Right kidney (tissue), 1 donor: ENCODE results near the gene SOCS1.
"Not testable (repeated sequence)": the region's sequence is repeated elsewhere in the genome, so short reads cannot be mapped to it uniquely, and the experiment has no call there.

Source experiments
- DNase-seq: peaks from one replicate; pipeline ENCODE4 v3.0.0-alpha.2; 2016

Gene SOCS1

DNA sequence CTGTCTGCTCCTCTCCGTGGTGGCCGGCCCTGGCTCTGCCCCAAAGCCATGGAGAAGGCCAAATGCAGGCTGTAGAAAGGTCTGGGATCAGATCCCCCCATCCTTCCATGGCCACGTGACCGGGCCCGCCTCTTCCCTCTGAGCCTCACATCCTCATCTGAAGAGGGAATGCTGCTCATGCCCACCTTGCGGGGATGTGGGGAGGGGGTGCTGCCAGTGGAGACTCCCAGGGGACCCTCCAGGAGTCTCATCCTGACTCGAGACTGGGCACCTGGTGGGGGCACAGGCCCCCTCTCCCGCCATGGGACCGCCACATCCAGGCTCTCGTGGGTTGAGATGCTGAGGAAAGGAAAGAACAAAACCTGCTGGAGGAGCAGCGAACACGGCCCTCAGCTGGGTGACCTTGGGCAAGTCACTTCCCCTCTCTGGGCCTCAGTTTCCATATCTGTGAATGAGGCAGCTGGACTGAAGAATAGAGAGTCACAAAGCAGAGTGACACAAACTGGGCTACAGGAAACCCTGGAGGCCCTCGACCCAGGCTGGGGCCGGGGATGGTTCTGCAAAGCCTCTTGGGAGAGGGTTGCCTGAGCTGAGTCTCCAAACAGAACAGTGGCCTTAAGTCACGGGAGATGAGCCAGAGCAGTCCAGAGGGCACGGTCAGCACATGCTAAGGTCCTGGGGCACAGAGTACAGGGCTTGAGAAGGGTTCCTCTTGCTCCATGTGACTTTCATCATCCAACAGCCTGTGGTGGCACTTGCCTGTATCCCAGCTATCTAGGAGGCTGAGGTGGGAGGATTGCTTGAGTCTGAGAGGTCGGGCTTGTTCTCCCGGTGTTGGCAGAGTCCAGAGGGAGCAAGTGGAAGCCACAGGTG, 30.1 kb downstream of the SOCS1 start:
- DNase-seq, result no peak

DNA sequence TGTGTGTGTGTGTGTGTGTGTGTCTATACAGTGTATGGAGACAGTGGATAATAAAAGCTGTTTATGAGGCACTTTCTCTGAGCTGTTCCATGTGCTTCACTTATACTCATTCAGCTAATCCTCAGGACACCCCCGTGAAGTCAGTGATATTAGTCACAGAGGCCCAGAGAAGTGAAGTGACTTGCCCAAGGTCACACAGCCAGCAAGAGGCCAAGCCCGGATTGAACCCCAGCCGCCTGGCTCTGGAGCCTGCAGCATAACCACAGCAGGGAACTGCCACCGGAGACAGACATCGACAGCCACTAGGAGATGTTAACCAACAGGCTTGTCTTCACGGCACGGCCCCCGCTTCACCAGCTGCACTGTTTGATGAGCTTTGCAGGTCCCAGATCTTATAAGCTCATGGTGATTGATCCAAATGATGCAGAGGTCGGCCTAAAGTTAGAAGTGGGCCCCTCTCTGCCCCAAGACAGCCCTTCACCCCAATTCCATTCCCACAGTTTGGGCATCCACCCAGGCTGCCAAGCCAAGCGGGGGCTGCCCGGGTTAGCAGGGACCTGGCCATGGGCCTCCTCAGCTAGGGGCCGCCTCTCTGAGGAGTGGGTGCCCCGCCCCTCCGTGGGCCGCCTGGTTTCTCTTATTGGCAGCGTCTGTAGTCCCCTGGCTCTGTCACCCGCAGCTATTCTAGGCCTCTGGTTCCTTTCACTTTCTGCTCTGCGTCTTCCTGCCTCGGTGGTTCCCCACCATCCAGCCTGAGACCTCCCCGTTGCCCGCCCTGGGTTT, 30.9 kb downstream of the SOCS1 start:
- no peak for DNase-seq

DNA sequence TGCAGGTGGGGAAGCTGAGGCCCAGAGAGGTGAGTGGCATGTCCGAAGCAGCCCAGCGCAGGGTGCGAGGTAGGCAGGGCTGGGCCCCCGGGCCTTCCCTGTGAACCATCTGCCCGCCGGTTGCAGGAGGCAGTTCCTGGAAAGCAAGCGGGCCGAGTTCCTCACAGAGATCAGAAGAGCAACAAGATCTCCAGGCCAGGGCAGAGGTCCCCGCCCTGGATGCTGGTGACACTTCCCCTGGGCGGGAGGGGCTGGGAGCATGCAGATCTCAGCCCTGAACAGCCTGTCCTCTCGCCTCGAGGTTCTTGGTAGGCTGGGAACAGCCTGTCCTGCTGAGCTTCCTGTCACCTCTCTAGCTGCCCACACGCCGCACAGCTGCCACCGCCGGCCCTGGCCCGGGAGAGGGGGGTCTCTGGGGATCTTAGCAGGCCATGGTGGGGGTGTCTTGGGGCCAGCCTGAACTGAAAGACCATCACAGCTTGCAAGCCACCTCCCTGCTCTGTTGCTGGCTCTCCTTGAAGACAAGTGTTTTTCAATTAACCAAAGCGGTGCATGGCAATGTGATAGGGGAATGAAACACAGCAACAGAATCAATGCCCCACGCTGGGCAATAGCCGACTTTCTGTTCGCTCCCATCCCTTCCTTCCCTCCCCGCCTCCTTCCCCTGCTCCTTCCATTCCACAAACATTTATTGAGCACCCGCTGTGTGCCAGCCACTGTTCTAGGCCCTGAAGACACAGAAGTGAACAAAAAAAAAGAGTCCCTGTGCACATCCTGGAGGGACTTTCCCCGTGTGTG, 31.7 kb downstream of the SOCS1 start:
- DNase-seq, result no peak

DNA sequence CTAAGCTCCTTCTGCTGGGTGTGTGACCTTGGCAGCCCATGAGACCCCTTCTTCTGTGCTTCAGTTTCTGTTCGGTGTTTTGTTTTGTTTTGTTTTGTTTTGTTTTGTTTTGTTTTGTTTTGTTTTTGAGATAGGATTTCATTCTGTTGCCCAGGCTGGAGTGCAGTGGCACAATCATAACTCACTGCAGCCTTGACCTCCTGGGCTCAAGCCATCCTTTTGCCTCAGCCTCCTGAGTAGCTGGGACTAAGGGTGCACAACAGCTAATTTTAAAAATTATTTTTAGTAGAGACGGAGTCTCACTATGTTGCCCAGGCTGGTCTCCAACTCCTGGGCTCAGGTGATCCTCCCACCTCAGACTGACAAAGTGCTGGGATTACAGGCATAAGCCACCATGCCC, 35.5 kb downstream of the SOCS1 start:
- not testable (repeated sequence) for DNase-seq

DNA sequence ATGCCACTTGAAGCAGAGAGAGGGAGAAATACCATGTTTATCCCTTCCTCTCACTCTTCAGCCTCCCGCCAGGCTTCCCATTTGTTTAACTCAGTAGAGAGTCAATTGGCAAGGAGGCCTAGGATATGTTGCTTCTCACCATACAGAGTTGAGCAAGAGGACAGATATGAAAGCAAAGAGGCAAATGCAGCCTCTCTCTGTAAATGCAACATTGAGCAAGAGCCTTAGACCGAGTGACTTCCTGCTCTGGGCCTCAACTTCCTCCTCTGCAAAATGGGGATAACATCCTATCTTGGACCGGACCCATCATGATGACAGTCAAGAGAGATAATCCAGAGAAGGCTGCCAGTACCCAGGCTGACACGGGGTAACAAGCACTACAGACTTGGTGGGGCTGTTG, 36.8 kb downstream of the SOCS1 start:
- no peak for DNase-seq

DNA sequence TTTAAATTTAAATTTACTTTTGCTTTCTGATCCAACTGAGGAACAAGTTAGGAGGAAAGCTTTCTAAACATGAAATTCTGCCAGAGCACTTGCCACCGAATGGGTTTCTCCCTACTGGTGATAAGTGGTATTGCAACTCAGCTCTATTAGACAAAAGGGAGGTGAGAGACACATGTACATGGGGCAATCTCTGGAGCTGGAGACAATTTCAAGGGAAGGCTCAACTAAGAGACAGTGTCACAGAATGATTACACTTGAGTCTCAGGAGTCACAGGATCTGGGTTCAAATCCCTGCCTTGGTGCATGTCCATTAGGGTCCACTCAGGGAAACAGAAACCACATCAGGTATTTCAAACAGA, 37.4 kb downstream of the SOCS1 start:
- DNase-seq, result no peak

DNA sequence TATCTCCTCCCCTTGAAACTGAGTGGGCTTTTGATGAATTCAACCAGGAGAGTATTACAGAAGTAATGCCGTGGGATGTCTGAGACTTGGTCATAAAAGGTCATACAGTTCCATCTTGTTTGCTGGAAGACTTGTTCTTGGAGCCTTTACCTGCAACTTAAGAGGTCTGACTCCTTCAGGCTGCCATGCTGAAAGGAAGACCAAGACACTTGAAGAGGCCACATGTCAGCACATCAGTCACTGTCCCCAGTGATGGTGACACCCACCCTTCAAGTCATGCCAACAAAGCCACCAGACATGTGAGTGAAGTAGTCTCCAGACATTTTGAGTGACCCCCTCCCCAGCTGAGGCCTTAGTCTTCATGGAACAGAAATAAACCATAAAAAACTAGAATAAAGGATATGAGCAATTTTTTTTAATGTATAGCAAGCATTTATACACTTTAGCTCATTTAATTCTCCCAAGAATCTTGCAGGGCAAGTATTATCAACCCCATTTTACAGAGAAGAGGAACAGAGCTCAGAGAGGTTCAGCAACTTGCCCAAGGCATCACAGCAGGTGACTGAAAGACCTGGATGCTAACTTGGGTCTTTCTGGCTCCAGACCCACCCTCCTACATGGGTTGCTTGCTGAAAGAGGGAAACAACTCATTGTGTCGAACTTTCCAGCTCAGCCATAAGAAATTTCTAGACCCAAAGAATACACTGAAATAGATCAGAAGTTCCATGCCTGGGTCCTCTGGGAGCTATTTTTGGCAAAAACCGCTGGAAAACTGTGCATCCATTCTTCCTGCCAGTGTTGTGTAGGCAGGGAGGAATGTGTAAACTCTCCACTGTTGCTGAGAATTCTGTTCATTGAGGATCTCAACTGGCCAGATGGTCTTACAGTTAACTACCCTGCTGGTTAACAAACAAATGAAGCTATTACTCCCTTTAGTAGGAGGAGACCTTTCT, 38.1 kb downstream of the SOCS1 start:
- DNase-seq, result no peak

DNA sequence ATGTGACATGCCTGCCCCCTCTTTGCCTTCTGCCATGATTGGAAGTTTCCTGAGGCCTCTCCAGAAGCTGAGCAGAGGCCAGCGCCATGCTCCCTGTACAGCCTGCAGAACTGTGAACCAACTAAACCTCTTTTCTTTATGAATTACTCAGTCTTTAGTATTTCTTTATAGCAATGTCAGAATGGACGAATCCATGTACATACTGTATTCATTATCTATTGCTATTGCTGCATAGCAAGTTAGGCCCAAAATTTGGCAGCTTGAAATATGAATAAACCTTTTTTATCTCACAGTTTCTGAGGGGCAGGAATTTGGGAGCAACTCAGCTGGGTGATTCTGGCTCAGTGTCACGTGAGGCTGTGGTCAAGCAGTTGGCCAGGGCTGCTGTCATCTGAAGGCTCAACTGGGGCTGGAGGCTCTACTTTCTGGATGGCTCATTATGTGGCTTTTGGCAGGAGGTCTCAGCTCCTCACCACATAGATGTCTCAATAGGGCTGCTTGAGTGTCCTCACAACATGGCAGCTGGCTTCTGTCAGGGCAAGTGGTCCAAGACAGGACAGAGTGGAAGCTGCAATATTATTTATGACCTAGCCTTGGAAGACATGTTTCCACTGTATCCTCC, 40.0 kb downstream of the SOCS1 start:
- DNase-seq, result no peak

DNA sequence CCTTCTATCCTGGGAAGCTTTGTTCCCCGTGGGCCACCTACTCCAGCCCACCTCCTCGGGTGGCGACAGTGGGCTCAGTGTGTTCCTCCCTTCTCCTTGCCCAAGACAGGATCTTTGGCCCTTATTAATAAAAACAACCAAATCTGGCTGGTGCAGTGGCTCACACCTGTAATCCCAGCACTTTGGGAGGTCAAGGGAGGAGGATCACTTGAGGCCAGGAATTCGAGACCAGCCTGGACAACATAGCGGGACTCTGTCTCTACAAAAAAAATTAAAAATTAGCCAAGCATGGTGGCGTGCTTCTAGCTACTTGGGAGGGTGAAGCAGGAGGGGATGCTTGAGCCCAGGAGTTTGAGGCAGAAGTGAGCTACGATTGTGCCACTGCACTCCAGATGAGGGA, 42.2 kb downstream of the SOCS1 start:
- DNase-seq, result no peak

DNA sequence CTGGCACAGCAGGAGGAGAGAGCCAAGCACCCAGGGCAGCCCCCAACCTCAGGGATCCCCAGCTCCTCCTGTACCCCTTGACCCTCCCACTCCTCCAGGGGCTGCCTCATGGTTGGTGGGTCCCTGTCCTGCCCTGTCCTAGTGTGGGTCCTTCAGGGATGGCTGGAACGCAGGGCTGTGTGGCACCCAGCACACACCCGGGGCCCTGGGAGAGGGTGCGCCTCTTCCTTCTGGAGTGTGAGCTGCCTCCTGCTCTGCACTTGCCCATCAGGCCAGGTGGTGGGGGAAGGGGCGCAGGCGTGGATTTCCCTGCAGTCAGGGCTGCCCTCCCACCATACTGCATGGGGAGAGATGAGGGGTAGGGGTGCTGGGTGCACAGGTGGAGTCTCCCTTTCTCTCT, 42.6 kb downstream of the SOCS1 start:
- no peak for DNase-seq

DNA sequence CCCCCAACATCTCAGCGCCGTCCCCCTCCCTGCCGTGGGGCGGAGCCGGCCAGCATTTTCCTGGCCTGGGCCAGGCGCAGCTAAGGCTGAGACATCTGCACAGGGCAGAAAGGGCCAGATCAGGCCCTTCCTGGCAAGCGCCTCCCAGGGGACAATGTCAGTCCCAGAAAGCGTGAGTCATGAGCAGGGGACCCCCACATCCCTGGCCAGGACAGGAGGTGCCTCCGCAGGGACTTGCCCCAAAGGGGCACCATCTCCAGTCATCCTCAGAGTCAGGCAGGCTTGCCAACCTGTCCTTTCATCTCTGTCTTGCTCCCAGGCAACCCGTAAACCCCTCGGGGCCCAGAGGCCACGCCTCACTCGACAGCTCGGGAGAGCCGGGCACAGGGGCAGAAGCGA, 43.2 kb downstream of the SOCS1 start:
- DNase-seq, result no peak

DNA sequence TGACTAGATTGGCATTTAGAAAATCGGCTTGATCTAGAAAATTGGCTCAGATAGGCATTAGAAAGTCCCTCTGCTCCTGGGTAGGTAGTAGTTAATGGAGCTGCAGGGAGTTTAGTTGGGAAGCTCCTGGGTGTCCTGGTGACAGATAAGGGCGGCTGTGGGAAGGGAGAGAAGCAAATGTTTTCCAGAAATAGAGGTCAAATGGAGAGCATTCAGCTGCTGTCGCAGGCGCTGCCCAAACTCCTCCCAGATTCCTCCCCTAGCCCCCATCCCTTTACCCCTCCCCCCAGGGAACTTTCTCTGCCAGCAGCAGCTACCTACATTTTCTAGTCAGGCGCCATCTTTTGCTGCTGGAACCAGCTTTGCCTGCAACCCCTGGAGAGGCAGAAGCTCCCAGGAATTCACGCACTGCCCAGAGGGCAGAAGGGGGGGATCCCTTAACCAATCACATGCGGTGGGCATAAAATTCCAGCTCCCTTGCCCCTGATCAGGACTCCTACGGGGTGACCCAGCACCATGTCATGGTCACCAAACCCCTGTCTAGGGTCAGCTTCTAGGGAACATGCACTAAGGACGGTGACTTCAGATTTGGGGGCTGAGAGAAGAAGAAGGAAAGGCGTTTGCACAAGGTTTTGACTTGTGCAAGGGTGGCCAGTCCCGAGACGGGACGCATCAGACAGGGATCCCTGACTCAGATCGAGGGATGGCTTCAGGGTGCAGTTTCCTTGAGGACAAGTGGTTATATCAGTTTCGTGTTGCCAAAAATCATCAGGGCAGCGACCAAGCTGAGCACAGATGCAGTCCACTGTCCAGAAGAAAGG, 43.8 kb downstream of the SOCS1 start:
- DNase-seq, result no peak

DNA sequence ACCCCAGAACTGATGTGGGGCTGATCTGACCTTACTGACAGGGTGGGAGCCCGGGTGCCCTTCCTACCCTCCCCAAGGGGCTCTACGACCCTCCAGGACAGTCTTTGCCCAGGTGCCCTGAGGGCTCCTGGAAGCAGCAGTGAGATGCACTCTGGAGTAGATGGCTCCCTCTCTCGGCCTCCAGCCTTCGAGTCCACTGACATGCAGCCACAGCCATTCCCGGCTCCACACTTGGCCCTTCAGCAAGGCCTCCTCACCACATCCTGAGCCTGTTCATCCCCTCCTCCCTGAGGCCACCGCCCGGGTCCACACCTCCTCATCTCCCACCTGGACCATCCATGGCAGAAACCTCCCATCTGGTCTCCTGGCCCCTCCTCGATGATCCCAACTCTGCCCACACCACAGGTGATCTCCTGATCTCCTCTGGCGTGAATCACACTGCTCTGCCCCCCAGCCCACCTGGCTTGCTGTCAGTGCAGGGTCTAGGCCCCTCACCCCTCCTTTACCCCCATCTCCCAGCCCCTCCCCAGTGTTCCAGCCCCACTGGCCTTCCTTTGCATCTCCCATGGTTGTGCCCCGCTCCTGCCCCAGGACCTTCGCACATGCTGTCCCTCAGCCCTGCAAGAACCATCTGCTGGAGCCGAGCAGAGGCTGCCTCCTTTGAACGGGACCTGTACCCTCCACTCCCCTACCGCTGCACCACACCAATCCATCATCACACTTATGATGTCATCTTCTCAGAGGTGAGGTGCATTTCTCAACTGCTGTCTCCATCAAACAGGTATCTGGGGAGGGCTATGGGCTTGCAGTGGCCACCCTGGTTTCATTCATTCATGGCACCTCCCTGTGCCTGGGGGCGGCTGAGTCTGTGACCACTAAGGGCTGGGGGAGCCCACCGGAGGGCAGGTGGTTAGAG, 44.7 kb downstream of the SOCS1 start:
- DNase-seq, result no peak

DNA sequence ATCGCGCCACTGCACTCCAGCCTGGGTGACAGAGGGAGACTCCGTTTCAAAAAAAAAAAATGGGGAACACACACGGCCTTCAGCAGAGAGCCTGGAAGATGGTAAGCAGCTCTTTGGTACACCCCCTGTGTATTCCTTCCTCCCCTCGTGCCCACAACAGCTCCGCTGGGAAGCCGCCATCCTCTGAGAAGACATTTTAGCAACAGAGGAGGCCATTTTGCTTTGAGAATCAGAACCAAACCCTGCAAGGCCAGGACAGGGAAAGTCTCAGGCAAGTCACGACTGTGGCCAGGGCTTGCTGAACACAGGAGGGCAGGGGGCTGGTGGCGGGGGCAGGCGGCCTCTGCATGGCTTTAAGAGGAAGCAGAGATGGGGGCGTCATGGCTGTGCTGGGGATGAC, 45.7 kb downstream of the SOCS1 start:
- DNase-seq, result no peak

DNA sequence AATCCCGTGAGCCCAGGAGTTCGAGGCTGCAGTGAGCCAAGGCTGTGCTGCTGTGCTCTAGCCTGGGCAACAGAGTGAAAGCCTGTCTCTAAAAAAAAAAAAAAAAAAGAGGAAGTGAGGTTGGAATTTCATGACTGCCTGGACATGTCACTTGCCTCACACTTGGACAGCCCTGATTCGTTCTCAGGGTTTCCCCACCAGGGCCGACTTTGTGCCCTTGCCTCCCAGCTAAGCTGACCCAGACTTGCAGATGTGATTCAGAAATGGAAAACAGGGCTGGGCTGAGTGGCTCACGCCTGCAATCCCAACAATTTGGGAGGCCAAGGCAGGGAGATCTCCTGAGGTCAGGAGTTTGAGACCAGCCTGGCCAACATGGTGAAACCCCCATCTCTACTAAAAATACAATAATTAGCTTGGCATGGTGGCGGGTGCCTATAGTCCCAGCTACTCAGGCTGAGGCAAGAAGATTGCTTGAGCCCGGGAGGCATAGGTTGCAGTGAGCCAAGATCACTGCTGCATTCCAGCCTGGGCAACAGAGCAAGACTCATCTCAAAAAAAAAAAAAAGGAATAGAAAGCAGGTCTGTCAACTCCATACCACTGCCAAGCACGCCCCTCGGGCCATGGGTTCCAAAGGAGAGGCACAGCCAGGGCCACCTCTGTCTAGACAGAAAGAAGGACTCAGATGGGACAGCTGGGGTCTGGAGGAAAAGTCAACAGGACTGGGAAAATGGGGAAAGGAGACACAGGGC, 46.9 kb downstream of the SOCS1 start:
- DNase-seq, result no peak

DNA sequence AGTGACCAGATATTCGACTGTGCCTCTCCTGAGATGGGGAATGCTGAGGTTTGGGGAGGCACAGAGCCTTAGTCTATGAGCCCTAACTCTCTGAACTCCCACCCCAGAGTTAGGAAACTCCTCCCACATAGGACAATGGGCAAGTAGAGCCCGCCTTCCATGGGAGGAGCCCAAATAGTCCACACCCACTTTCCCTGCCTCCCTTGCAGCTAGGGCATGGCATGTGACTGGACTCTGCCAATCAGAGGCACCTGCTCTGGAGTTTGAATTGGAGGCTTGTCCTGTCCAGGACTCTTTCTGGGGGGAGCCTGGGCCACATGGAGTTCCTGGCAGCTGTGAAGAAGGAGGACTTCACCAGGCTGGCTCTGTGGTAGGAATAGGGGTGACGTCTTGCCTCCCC, 48.4 kb downstream of the SOCS1 start:
- DNase-seq, result no peak

DNA sequence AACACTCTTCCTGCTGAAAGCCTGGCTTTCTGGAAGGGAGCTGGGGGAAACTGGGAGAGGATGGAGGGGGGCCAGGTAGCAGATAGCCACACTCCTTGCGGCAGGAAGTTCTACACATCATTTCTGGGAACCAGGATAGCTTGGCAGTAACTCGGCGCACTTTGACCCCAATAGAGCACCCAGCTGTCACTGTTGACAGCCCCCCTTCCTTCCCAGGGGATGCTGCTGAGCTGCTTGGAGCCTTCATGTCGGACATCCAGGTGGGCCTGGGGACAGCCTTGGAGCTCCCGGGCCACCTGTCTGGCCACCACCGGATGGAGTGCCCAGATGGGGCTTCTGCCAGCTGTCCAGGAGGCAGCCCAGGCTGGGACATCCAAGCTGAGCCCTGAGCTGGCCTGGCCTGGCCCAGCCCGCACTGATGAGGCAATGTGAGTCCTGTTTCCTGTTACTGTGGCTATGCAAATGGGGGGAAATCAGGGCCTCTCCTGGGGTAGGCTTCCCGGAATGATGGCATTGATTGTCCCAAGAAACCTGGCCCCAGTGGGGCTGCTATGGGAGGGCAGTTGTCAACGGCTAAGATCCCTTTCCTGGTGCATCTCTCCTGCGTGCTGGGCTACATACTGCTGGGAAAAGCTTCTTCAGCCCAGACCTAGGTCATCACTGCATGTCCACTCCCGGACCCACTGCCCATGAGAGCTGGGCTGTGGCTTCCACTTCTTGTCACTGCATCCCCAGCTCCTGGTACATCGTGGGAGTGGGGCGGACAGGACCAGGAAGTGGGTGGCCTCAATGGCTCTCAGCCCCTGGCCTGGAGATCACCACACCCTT, 50.0 kb downstream of the SOCS1 start:
- DNase-seq, result no peak
